GM21717 (cell line): Measurements from ENCODE around the gene IL17B.

Experiments used
- ATAC-seq: cut with Tn5 transposase; IDR thresholded peaks from one replicate; pipeline ENCODE4 v1.9.1; 2021; ENCODE audit warnings: mild to moderate bottlenecking, moderate library complexity; ENCODE audit not compliant: unreplicated experiment

The IL17B gene

GRCh38 chr5:149362541-149362940 lies 16.6 kb downstream of the IL17B start:
- no peak for ATAC-seq

DNA sequence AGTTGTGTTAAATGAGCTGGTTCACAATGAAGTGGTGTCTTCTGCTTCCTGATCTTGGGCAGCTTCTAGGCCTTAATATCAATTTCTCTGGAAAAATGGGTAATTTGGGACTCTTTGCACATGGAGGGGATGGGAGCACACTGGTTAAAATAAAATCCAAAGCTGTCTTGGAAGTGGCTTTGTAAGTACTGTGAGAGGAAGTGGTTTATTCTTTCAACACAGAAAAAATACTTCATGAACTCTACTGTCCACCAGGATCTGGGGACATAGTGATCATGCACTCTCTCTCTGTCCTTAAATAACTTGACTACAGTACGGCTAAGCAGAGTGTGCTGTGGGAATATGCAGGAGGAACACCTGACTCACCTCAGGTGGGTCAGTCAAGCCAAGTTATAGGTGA lies 18.8 kb downstream of the IL17B start:
- ATAC-seq = no peak

DNA sequence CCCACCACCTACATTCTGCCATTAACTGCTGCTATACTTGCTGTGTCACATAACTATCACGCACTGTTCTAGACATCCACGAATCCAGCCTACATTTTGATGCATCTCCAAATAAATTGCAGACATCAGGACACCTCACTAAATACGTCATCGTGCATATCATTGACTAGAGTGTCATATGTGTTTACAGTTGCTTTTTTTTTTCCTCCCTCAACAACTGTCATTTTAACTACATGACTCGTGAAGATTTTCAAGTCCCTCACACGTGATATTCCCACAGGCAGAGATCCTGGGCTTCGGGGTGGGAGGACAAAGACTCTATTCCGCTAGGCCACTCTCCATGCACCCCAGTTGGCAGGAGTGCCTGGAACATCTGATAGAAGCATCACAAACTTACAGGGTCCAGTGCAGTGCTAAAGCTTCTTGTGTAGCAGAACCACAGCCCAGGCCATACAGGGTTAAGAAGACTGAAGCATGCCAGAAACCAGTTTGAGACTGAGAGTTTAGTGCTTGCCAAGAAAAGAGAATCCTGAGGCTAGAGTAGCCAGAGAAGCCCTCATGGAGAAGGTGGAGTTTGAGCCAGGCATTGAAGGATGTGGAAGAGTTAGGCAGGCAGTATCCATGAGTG lies 20.1 kb downstream of the IL17B start:
- ATAC-seq = no peak

- peak; percentile 24 for ATAC-seq
These were observed 20.8 kb downstream of the IL17B start for GRCh38 chr5:149358294-149358651.

DNA sequence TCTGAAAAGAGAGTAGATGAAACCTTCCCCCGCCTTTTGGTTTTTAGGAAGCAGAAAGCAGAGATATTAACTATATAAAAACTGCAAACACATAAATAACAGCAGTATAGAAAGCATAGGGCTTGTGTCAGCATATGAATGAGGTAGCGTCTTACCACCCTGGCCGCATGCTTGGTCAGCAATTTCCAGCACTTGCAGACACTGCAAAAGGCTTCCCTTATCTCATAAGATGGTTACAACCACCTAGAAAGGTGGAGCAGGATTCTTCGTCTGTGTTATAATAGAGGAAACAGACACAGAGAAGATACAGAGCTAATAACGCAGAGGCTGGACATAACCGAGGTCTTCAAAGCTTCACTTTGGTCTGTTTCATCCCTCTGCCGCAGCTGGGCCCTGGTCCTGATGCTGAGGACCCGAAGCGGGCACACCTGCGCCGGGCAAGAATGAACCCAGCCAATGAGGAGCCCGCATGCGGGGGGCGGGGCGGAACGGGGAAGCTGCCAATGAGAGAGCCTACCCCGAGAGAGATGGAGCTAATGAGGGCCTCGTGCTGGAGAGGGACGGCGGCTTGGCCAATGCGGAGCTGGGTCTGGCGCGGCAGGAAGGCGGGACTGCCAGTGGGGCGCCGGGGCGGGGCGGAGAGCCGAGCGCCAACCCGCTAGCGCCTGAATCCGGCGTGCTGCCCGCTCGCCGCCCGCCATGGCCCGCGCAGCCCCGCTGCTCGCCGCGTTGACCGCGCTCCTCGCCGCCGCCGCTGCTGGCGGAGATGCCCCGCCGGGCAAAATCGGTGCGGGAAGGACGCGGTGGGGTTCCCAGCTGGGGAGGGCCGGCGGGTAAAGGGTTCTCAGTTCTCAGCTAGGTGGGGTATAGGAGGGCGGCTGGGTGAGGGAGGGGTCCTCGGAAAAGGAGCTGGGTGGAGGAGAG lies 21.5 kb downstream of the IL17B start, which contains the start of gene PCYOX1L:
Gene PCYOX1L (plus strand): TSS at position 677 of the 924 bp plus-strand sequence. CDS start 23 bp downstream, at position 700.
- peak; percentile 99 for ATAC-seq

- ATAC-seq = no peak
These were observed 22.7 kb downstream of the IL17B start for GRCh38 chr5:149356391-149356790.

DNA sequence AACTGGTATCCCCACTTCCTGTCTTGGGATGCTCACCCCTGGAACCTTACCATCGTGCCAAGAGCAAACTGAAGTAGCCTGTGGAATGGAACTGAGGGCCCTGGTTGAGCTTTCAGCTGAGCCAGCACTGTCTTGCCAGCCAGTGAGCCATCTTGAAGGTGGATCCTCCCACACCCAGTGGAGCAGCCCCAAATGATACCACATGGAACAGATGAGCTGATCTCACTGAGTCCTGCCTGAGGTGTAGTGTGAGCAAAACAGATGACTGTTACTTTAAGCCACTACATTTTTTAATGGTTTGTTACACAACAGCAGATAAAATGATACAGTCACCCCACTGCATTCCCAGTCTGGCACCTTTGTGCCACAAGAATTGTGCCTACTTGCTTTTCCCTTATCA lies 23.4 kb downstream of the IL17B start:
- ATAC-seq = no peak

DNA sequence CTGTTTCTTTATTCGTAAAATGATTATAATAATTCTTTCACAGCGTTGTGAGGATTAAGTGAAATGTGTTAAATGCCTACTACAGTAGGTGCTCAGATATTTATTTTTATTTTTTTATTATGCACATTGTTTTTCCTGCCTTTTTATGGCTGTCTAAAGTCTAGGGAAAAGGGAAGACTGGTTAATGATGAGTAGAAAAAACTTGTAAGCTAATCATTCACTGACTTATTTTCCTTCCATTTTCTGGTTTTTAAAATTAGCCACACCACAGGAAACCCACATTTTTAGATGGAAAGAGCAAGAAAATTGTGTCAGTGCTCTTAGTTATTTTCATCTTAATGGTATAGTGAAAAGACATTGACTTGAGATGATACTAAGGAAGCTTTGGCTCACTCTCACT lies 25.2 kb downstream of the IL17B start:
- ATAC-seq = no peak

DNA sequence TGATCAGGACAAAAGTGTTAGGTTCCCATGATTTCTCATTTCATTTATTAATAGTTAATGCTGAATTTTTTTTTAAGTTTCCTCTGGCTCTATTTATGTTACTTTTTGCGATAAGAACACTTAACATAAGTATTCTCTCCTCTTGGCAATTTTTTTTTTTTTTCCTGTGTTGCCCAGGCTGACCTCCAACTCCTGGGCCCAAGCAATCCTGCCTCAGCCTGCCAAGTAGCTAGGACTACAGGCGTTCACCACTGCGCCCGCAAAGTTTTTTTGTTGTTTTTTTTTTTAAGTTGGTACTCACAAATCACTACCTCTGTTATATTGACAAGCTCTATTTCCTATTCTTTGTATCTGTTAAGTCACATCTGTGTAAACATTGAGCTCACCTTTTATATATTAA lies 26.9 kb downstream of the IL17B start:
- ATAC-seq = no peak

DNA sequence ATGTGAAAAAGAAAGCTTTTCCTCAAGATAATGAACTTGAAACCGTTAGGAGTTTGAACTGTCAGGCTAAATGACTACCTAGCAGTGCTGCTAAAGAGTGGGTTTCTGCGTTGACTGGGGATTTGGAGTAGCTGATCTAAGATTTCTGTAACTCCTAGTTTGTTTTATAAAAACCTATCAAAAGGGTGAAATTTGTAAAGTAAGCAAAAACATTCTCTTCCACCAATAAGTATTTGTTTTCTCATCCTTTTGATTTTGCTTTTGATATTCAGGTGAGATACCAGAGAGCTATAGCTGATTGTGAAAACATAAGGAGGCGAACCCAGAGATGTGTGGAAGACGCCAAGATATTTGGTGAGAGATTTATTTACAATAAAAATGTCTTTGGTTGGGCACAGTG lies 29.7 kb downstream of the IL17B start:
- ATAC-seq = no peak

GRCh38 chr5:149348518-149348917 lies 30.6 kb downstream of the IL17B start:
- no peak for ATAC-seq

DNA sequence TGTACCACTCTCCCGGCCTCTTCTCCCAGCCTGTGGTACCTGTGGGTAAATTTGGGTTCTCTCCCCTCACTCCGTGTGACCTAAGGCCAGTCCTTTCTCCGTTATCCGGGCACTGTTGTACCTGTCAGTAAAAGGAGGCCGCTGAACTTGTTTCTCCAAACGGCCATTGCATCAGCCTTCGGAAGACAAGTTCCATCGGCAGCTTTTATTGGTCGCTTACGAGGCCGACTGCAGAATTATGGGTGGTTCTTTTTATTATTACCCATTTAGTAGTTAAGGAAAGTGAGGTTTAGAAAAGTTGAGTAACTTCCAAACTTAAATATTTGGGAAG lies 33.2 kb downstream of the IL17B start:
- peak; percentile 16 for ATAC-seq

- peak; percentile 98 for ATAC-seq
These were observed 33.8 kb downstream of the IL17B start, which contains the start of gene GRPEL2 for GRCh38 chr5:149345147-149345891. GRPEL2 (plus strand) TSS chr5:149345499; CDS start chr5:149345540, 41 bp downstream.

GRCh38 chr5:149344151-149344550 lies 34.9 kb downstream of the IL17B start:
- ATAC-seq = no peak

- ATAC-seq = no peak
These were observed 37.2 kb downstream of the IL17B start for GRCh38 chr5:149341876-149342275.

DNA sequence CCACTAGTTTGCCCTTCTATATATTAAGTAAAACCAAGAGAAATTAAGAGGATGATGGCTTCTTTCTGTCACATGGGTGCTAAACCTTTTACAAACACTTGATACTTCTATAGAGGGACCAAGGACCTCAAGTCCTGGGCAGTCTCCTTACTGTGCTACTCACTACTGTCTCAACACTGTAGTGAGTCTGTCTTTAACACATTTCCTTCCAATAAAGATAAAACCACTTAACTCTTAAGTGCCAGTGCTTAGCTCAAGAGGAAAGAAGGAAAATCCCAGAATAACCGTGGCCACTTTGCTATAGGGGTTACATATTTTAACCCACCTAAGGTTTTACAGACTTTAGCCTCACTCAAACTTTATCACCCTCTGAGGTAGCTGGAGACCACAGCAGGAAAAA lies 38.2 kb downstream of the IL17B start:
- no peak for ATAC-seq

- ATAC-seq = no peak
These were observed 40.7 kb downstream of the IL17B start for GRCh38 chr5:149338364-149338763.

DNA sequence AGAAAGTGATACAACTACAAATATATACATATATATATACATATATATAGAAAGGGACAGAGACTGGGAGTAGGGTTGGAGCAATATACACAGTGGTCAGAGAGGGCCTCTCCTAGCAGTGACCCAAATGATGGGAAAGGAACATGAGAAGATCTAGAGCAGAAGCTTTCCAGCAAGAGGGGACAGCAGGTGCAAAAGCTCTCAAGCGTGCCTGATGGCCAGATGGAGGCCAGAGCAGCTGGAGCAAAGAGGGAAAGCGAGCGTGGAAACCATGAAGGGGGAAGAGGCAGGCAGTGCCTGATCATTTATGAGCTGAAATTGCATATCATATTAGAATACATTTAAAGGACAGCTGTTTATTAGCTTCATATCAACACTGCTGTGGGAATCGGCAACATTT lies 41.4 kb downstream of the IL17B start:
- no peak for ATAC-seq

DNA sequence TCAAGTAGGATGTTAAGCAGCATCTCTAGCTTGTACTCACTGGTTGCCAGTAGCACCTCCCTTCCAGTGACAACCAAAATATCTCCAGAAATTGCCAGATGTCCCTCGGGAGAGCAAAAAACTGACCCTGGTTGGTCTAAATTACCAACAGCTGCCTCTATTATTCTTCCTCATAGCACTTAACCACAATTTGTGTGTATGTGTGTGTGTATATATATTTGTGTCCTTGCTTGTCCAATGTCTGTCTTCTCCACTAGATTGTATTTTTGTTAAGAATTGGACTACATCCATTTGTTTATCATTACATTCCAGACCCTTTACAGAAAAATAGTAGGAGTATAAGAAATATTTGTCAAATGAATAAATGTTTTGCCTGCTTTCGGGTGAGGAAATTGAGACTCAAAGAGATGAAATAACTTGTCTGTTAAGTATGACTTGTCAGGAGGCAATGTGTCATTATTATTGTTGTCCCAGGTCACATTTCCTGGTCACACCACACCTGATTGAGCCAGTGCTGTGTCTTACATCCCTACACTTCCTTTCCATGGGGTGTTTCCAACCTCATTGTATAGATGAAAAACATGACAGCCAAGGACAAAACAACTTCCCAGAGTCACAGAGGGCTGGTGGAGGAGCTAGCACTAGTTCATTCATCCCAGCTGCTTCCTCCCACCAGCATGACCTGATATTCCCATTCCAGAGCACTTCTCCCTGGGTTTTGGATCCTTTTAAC lies 45.2 kb downstream of the IL17B start:
- ATAC-seq = no peak

GRCh38 chr5:149328177-149328576 lies 50.9 kb downstream of the IL17B start:
- ATAC-seq = no peak

GRCh38 chr5:149326611-149327010 lies 52.5 kb downstream of the IL17B start:
- ATAC-seq = no peak
